Rectal smooth muscle tissue (tissue), 1 donor: ENCODE results near the gene HPGDS.

Experiments used
- H3K27ac ChIP-seq: one replicate; pipeline ENCODE4 v1.7.0; 2013; ENCODE audit warnings: low read depth, low read length, inconsistent platforms
- H3K27me3 ChIP-seq: one replicate; pipeline ENCODE4 v1.7.0; 2013; ENCODE audit warnings: low read length; ENCODE audit not compliant: control insufficient read depth, insufficient read depth
- H3K36me3 ChIP-seq: one replicate; pipeline ENCODE4 v1.7.0; 2013; ENCODE audit warnings: low read length; ENCODE audit not compliant: control insufficient read depth, insufficient read depth
- H3K4me1 ChIP-seq: one replicate; pipeline ENCODE4 v1.7.0; 2013; ENCODE audit warnings: low read length; ENCODE audit not compliant: control insufficient read depth, insufficient read depth
- H3K4me3 ChIP-seq: one replicate; pipeline ENCODE4 v1.7.0; 2013; ENCODE audit warnings: low read length
- H3K9ac ChIP-seq: one replicate; pipeline ENCODE4 v1.7.0; 2013; ENCODE audit warnings: low read length

Gene HPGDS

DNA sequence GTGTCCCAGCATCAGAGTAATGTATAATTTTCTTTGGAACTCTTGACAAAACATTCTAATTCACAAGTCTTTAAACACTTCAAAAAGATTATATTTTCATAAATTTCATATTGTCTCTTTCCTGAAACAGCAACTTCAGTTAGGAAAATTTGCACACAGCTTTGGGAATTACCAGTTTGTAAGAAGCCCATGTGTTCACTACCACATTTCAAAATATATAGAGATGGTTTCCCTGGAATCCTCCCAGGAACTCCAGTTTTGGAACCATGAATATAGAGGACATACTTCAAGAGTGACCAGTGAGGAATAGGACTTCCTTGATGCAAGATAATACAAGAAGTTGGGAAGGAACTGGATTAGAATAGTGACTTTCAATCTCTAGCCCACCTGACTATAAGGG is 28.7 kb upstream of the HPGDS start:
- no peak overlapping the region for H3K4me3 ChIP-seq
- H3K4me1 ChIP-seq: no peaks in the 10 kb centered on the region
- H3K27me3 ChIP-seq: no peaks in the 10 kb centered on the region
- no peak overlapping the region for H3K27ac ChIP-seq
- no peaks in the 10 kb centered on the region for H3K36me3 ChIP-seq
- no peak overlapping the region for H3K9ac ChIP-seq

DNA sequence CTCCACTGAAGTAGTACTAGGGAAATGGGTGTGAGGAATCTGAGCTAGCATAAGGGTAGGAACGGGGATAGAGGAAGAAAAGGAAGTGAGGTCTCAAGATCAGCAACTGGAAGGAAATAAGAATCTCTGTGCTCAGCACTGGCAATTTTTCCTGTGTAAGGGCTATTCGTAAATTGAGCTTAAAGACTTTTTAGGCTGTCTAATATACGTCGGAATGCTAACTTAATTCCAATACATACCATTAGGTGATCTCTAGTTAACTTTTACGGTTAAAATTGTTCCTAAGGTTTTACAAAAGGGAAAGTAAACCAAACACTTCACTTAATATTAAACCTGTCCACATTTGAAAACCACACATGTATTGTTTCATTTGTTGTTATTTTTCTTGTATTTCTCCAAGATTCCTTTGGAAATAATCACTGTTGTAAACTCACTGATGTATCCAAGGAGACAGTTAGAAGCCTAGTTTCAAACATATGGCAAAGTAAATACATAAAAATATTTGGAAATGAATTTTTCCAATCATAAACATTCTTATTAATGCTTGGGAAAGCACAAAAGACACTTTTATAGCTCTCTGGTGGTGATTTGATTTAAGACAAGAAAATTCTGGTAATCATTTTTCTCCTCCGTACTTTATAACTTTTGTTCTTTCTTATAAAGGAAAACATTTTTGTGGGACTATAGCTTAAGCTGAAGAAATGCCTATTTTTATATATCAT is 28.1 kb upstream of the HPGDS start:
- Histone ChIP-seq H3K36me3 (no peaks in the 10 kb centered on the region), H3K27ac (no peak overlapping the region), H3K27me3 (no peaks in the 10 kb centered on the region), H3K4me3 (no peak overlapping the region), H3K4me1 (no peaks in the 10 kb centered on the region), H3K9ac (no peak overlapping the region)

DNA sequence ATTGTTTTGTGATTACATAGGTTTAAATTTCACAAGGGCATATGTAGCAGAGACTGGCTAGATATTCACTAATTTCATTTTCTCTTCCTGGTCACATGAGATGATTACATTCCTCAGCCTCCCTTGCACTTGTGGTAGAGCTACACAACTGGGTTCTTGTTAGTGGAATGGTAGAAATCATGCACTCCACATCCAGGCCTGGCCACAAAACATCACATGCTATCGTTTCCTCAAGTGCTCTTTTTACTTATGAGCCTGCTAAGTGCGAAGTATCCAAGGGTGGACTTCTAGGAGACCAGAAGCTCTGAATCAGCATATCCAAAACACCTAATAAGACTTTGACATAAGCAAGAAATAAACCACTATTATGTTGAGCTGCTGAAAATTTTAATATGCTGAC is 26.4 kb upstream of the HPGDS start:
- Histone ChIP-seq H3K36me3 (no peaks in the 10 kb centered on the region), H3K4me1 (no peaks in the 10 kb centered on the region), H3K27ac (no peak overlapping the region), H3K27me3 (no peaks in the 10 kb centered on the region), H3K9ac (no peak overlapping the region), H3K4me3 (no peak overlapping the region)

DNA sequence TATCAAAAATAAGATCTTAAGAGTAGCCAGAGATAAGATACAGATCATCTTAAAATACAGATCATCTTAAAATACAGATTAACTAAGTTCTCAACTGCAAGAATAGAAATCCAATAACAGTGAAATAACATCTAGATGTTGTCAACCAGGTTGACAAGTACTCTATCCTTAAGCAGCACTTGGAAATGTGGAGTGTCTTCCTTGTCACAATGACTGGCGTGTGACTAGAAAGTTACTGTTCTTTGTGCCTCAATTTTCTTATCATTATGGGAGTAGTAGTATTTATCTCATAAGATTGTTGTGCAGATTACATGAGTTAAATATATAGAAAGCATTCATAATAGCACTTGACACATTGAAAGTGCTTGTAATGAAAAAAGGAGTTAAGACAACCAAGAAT is 25.8 kb upstream of the HPGDS start:
- Histone ChIP-seq H3K4me3 (no peak overlapping the region), H3K27me3 (no peaks in the 10 kb centered on the region), H3K4me1 (no peaks in the 10 kb centered on the region), H3K27ac (no peak overlapping the region), H3K36me3 (no peaks in the 10 kb centered on the region), H3K9ac (no peak overlapping the region)

DNA sequence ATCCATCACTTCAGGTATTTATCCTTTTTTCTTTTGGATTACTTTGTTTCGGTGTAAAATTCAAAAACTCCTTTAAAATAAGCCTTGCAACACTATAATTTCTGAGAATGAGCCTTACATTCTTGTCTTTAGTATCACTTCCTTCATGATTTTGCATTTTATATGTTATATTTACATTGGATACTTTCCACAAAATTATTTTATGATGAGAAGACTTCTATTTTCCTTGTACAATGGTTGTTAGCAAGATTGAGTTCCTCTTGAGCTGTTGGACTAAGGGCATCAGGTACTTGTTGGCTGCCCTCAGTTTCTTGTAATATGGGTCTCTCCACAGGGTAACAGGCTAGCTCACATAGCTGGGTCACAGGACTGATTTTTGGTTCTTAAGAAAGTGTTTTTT is 22.7 kb upstream of the HPGDS start:
- no peak overlapping the region for H3K9ac ChIP-seq
- H3K36me3 ChIP-seq: no peaks in the 10 kb centered on the region
- no peak overlapping the region for H3K27ac ChIP-seq
- H3K4me1 ChIP-seq: no peaks in the 10 kb centered on the region
- H3K4me3 ChIP-seq: no peak overlapping the region
- no peaks in the 10 kb centered on the region for H3K27me3 ChIP-seq

DNA sequence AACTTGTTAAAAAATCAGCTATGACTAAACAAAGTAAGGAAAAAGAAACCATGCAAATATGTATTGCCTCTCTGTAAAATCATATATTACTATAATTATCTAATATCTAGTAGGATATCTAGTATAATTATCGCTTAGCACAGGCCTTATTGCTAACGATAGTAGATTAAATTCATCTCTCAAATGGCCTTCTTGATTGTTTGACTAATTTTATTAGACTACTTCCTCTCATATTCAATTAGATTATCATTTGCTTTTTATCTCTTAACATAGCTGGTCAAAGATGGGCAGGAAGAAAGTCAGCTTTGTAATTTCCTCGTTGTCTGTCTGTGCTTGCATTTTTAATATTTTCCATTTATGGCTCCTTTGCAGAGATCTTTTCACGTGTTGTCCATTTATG is 21.9 kb upstream of the HPGDS start:
- no peaks in the 10 kb centered on the region for H3K27me3 ChIP-seq
- H3K4me3 ChIP-seq: no peak overlapping the region
- no peaks in the 10 kb centered on the region for H3K4me1 ChIP-seq
- H3K9ac ChIP-seq: no peak overlapping the region
- no peak overlapping the region for H3K27ac ChIP-seq
- H3K36me3 ChIP-seq: no peaks in the 10 kb centered on the region

DNA sequence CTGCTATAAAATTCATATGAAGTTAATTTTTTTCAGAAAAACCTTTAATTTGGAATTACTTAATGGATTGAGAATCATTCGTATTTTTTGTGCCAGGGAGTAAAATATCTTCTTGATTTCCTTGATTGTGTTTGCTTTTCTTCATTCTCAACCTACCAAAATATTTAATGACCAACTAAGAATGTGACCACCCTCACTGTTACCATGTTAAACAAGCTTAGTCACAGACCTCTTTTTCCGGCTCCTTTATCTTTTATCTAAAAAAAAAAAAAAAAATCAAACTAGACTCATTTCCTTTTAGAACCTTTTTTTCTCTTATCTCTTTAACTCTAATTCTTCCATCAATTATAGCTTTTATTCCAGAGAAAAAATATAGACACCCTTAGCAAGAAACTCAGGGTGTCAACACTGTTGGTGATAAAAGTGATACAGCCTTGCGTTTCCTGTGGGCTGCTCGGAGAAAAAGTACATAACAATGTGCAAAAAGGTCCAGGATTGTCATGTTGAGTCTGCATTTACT is 20.6 kb upstream of the HPGDS start:
- Histone ChIP-seq H3K4me3 (no peak overlapping the region), H3K27ac (no peak overlapping the region), H3K9ac (no peak overlapping the region), H3K36me3 (no peaks in the 10 kb centered on the region), H3K27me3 (no peaks in the 10 kb centered on the region), H3K4me1 (no peaks in the 10 kb centered on the region)

DNA sequence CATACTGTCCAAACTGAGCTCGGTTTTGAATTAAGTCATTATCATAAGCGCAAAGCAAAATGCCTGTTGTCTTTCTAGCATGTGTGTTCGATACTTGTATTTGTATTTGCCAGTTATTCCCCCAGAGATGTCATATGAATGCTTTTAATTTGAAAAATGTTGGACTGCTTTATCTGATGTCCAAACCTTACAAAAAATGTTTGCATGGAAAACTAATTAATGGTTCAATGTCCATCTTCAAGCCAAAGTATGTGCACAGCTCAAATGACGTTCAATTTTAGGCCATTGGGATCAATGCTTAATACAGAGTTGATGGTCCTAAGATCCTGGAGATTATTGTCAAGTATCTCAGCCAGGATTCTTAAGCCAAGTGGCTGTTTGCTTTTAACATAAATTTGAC is 17.2 kb upstream of the HPGDS start:
- no peaks in the 10 kb centered on the region for H3K4me1 ChIP-seq
- H3K4me3 ChIP-seq: no peak overlapping the region
- H3K36me3 ChIP-seq: no peaks in the 10 kb centered on the region
- H3K27me3 ChIP-seq: no peaks in the 10 kb centered on the region
- H3K27ac ChIP-seq: no peak overlapping the region
- no peak overlapping the region for H3K9ac ChIP-seq

DNA sequence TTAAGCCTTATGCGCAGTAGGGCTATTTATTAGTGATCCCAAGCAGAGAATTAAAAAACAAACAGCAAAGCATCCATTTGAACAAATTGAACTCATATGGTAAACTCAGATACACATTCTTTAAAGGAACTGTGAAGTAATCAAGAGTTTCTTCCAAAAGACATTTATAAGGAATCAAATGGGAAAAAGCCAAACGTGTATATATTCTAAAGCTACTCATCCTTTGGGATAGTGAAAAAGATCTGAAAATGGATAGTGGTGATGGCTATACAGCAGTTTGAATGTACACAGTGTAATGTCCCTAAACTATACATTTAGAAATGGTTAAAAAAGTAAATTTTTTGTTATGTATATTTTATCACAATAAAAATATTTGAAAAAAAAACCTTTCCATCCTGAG is 16.6 kb upstream of the HPGDS start:
- no peaks in the 10 kb centered on the region for H3K4me1 ChIP-seq
- no peaks in the 10 kb centered on the region for H3K36me3 ChIP-seq
- H3K27ac ChIP-seq: no peak overlapping the region
- no peaks in the 10 kb centered on the region for H3K27me3 ChIP-seq
- H3K4me3 ChIP-seq: no peak overlapping the region
- no peak overlapping the region for H3K9ac ChIP-seq

DNA sequence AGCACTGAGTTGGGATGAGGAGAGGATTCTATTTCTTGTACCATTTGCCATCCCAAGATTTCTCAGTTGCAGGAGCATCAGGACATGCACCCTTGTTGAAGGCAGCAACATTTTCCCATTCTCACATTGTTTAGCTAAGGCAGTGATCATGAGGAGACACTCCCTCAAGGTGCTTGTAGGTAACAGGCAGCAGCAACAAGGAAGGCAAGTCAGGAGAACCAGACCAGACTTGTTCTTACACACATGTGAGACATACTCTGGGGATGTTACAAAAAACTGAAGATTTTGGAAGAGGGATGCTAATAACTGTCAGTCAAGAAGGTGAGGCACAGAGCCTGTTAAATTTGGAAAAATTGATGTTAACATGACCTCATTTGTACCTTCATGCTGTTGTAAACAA is 15.5 kb upstream of the HPGDS start:
- no peak overlapping the region for H3K4me3 ChIP-seq
- no peaks in the 10 kb centered on the region for H3K4me1 ChIP-seq

DNA sequence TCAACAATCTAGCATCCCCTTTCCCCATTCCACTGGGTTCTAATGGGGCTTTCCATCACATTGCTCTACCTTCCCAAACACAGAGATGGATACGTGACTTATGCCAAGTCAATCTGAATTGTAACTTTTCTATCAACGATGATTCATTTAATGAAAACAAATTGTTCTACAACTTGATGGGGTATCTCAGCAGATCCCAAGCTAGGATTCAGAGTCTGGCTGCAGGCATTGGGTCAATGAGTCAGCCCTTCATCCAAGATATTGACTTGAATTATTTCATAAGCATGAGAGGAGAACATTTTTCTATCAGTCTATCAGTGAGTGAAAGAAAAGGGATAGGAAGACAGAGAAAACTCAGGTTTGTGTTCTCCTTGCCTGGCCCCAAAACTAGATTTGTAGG is 15.0 kb upstream of the HPGDS start:
- no peak overlapping the region for H3K9ac ChIP-seq

More for the DNA sequence above, 15.5 kb upstream of the HPGDS start:
- Histone ChIP-seq H3K9ac (no peak overlapping the region), H3K27ac (no peak overlapping the region), H3K27me3 (no peaks in the 10 kb centered on the region), H3K36me3 (no peaks in the 10 kb centered on the region)

DNA sequence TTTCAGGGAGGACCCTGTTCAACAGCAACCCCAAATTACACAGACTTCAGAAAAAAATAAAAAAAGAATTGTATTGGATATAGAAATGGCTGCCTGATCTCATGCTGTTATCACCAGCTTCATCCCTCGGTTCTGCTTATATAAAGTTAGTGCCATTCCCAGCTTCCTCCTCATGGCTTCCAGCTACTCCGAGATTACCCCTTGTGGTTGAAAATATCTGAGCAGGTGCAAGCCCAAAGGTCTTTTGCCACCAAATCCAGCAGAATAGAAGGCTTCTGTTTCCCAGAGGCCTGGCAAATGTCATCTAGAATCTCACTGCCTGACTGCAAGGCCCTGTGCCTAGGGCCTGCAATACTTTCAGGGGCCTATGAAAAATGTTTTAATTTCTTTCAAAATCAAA is 13.8 kb upstream of the HPGDS start:
- Histone ChIP-seq H3K36me3 (no peaks in the 10 kb centered on the region), H3K27ac (no peak overlapping the region), H3K4me1 (no peaks in the 10 kb centered on the region), H3K27me3 (no peaks in the 10 kb centered on the region), H3K9ac (no peak overlapping the region), H3K4me3 (no peak overlapping the region)

More for the DNA sequence above, 15.0 kb upstream of the HPGDS start:
- H3K36me3 ChIP-seq: no peaks in the 10 kb centered on the region
- no peaks in the 10 kb centered on the region for H3K4me1 ChIP-seq
- H3K4me3 ChIP-seq: no peak overlapping the region
- no peaks in the 10 kb centered on the region for H3K27me3 ChIP-seq
- no peak overlapping the region for H3K27ac ChIP-seq

DNA sequence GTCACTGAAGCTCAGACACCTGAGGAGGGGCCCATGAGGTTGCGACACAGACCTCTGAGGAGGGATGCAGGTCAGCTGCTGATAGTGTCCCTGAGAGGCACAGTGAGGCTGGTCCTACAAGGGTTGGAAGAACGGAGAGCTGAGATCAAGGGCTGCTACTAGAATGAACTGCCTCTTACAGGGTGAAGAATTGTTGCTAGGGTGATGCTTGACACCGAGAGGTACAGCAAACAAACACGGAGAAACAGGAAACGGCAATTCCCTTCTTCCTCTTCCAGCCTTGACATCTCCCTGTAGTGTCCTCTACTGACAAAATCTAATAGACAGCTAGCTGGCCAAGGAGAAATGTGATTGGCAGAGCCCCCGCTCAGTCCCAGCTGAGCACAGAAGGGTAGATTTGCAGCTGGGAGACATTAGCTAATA is 11.8 kb upstream of the HPGDS start:
- Histone ChIP-seq H3K9ac (no peak overlapping the region), H3K27ac (no peak overlapping the region), H3K4me1 (no peaks in the 10 kb centered on the region), H3K36me3 (no peaks in the 10 kb centered on the region), H3K27me3 (no peaks in the 10 kb centered on the region), H3K4me3 (no peak overlapping the region)
